GM12873 (cell line): ENCODE measurements around the gene PLEKHM2.

ENCODE experiments used
- CTCF ChIP-seq: IDR thresholded peaks from 2 replicates; pipeline ENCODE4 v1.5.1; 2012; ENCODE audit warnings: low read depth, mild to moderate bottlenecking, moderate library complexity, low read length, control low read depth; ENCODE audit not compliant: insufficient read depth; ENCODE audit errors: missing control alignments

Gene PLEKHM2

GRCh38 chr1:15777909-15778707 is 94.0 kb downstream of the PLEKHM2 start:
- no peak for TF ChIP-seq CTCF
